CD4-positive, alpha-beta memory T cell (primary cell): ENCODE results near the gene SCUBE2. TPM values are rescaled to one million over a fixed set of nuclear protein-coding genes. Genes with fewer than 3 reads are reported as not detected.

ENCODE experiments used
- CTCF ChIA-PET: fragments of 350-600 bp; sonication (Branson Sonifier 250); formaldehyde crosslinking; loops from one replicate; lab custom pipeline; 2021; ENCODE audit warnings: inconsistent platforms; ENCODE audit not compliant: partially characterized antibody; lab: Charles Lee
- POLR2A ChIA-PET: fragments of 350-600 bp; sonication (Branson Sonifier 250); formaldehyde crosslinking; loops from one replicate; lab custom pipeline; 2021; ENCODE audit not compliant: partially characterized antibody; lab: Charles Lee
- DNase-seq, 5 donors: peaks; one replicate each; pipeline versions ENCODE4 v3.0.0 to v3.0.0-alpha.2; 2020 to 2022; ENCODE audit warnings: mixed read lengths in 1 of 5
- H3K27ac ChIP-seq: one replicate; pipeline ENCODE4 v1.7.0; 2013; ENCODE audit warnings: low read depth, low read length
- H3K27me3 ChIP-seq: 2 replicates; pipeline ENCODE4 v1.7.0; 2013; ENCODE audit warnings: mild to moderate bottlenecking, low read length, moderate library complexity; ENCODE audit not compliant: insufficient read depth
- H3K36me3 ChIP-seq: 2 replicates; pipeline ENCODE4 v1.7.0; 2013; ENCODE audit warnings: mild to moderate bottlenecking, low read length, moderate library complexity; ENCODE audit not compliant: insufficient read depth
- H3K4me1 ChIP-seq: 2 replicates; pipeline ENCODE4 v1.7.0; 2013; ENCODE audit warnings: mild to moderate bottlenecking, low read length, moderate library complexity; ENCODE audit not compliant: insufficient read depth
- H3K4me3 ChIP-seq, 2 donors: one replicate each; pipeline ENCODE4 v1.7.0; 2013; ENCODE audit warnings: low read length in 2 of 2, mild to moderate bottlenecking in 1 of 2
- H3K9me3 ChIP-seq, 2 donors: one replicate each; pipeline ENCODE4 v1.7.0; 2013; ENCODE audit warnings: low read length in 2 of 2, control low read depth in 1 of 2; ENCODE audit not compliant: control insufficient read depth in 1 of 2
- H3K27ac Mint-ChIP-seq, 7 donors: one replicate each; pipeline ENCODE4 v1.8.0; 2020 to 2021; ENCODE audit warnings: mixed read lengths in 7 of 7, mild to moderate bottlenecking in 6 of 7, inconsistent platforms in 3 of 7, moderate library complexity in 3 of 7
- H3K27me3 Mint-ChIP-seq, 2 donors: one replicate each; pipeline ENCODE4 v1.8.0; 2020 to 2021; ENCODE audit warnings: mixed read lengths in 2 of 2
- H3K36me3 Mint-ChIP-seq, 2 donors: one replicate each; pipeline ENCODE4 v1.8.0; 2020 to 2021; ENCODE audit warnings: mixed read lengths in 2 of 2, inconsistent platforms in 1 of 2, mild to moderate bottlenecking in 1 of 2
- H3K4me1 Mint-ChIP-seq, 4 donors: one replicate each; pipeline ENCODE4 v1.8.0; 2020 to 2021; ENCODE audit warnings: mixed read lengths in 4 of 4, mild to moderate bottlenecking in 1 of 4
- H3K4me3 Mint-ChIP-seq, 8 donors: one replicate each; pipeline ENCODE4 v1.8.0; 2020 to 2021; ENCODE audit warnings: mixed read lengths in 8 of 8, mild to moderate bottlenecking in 7 of 8, moderate library complexity in 6 of 8, inconsistent platforms in 3 of 8
- H3K9me3 Mint-ChIP-seq, 8 donors: one replicate each; pipeline ENCODE4 v1.8.0; 2020 to 2021; ENCODE audit warnings: mixed read lengths in 8 of 8, mild to moderate bottlenecking in 5 of 8, inconsistent platforms in 3 of 8, moderate library complexity in 1 of 8
- intact Hi-C: fragments of 100-400 bp; cut with micrococcal nuclease; formaldehyde crosslinking; loops from one replicate; pipeline ENCODE4 v1.15.1; 2023
- polyA plus RNA-seq, 2 donors: library from polyadenylated mRNA; unstranded; fragments of 300-500 nt; fragmentation: Illumina TruSeq; gene quantifications; one replicate each; pipeline ENCODE4 v1.2.3, GENCODE V29; 2021
- total RNA-seq, 2 experiments: library from RNA; stranded (reverse); gene quantifications; one replicate each; pipeline ENCODE4 v1.2.3, GENCODE V29; 2021

Gene SCUBE2
- total and polyA plus RNA-seq, 4 experiments from 2014 or later, result 0.64 TPM; not detected in 3

- no peak overlapping the region for H3K27ac ChIP-seq
- ChIA-PET POLR2A (no interaction called here), CTCF (interaction anchor here (1.1 to 2.4 kb wide), 4 partner anchors 9 to 481 kb away, joined by 3 to 12 read pairs (median 6); no protein-coding TSS in a partner anchor)
- DNase-seq, result no peak
- Mint-ChIP-seq H3K4me1 (no peaks in the 10 kb centered on the region), H3K27me3 (peaks cover 5 to 7% of the 10 kb centered on the region in 2 donors), H3K4me3 (no peak overlapping the region), H3K36me3 (no peaks in the 10 kb centered on the region), H3K27ac (no peak overlapping the region), H3K9me3 (no peaks in the 10 kb centered on the region)
- no peaks in the 10 kb centered on the region for H3K4me1 ChIP-seq
- H3K9me3 ChIP-seq, result no peaks in the 10 kb centered on the region
- H3K36me3 ChIP-seq, result no peaks in the 10 kb centered on the region
- intact Hi-C loops, result no loop called here
- H3K4me3 ChIP-seq, result no peak overlapping the region
- H3K27me3 ChIP-seq, result no peaks in the 10 kb centered on the region
Observed at GRCh38 chr11:9025101-9025850, 66.1 kb downstream of the SCUBE2 start.

DNA sequence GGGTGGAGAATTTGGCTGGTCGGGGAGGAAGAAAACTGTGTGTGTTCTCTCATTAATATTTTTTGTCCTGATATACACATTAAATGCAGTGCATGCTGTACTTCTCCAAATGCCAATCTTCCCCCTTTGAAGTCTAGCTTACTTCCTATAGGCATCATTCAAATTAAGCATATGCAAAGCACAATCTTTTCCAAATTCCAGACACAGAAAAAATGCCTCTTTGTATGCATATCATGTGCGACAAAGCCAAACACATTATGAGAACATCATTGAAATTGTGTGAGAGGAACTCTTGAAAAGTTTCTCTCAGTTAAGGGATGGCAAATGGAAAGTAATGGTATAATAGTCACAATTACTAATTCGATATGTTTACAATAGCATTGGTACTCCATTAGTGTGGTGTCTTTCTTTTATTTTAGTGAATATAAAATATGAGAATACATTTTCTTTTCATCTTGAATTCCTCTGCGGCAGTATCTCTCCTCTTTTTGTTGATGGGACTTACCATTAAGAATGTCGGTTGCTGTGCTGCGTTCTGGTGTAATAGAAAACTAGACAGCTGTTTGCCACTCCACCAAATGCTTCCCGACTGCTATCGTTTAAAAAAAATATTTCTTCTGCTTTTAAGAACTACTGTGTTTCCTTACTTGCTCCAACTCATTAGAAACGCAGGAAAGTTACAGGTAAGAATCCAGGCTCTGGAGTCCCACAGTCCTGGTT, 68.3 kb downstream of the SCUBE2 start:
- no peak overlapping the region for H3K27ac Mint-ChIP-seq
- H3K9me3 Mint-ChIP-seq, result no peaks in the 10 kb centered on the region
- H3K4me1 Mint-ChIP-seq, result peaks cover 3 to 6% (median 5%) of the 10 kb centered on the region in 4 donors
- Histone ChIP-seq H3K27me3 (no peaks in the 10 kb centered on the region), H3K4me1 (peaks cover under 1% of the 10 kb centered on the region), H3K36me3 (no peaks in the 10 kb centered on the region), H3K9me3 (no peaks in the 10 kb centered on the region), H3K27ac (no peak overlapping the region), H3K4me3 (no peak overlapping the region)
- no peak for DNase-seq
- intact Hi-C loops, result no loop called here
- ChIA-PET POLR2A (no interaction called here), CTCF (interaction anchor here (1.1 to 1.2 kb wide), 2 partner anchors 10 to 12 kb away, joined by 3 read pairs; no protein-coding TSS in a partner anchor)
- no peaks in the 10 kb centered on the region for H3K36me3 Mint-ChIP-seq
- peaks cover 5 to 7% of the 10 kb centered on the region in 2 donors for H3K27me3 Mint-ChIP-seq
- no peak overlapping the region for H3K4me3 Mint-ChIP-seq

DNA sequence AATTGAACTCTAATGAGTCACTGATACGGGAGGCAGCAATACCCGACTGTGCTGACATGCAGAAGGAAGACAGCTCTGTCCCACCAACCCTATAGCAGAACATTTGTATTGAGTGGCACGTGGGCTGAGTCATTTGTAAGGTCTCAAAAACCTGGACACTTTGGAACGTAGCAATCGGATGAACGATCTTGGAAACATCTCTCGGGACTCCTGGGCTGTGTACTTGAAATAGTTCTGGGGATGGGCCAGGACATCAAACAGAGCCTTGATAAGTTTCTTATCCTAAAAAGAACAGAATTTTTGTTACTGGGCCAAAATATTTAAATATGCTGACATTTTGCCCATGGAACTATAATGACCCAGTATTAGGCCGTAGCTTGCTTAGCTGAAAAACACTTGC, 70.5 kb downstream of the SCUBE2 start:
- Histone ChIP-seq H3K4me3 (no peak overlapping the region), H3K27me3 (no peaks in the 10 kb centered on the region), H3K4me1 (peaks cover 20% of the 10 kb centered on the region), H3K36me3 (no peaks in the 10 kb centered on the region), H3K9me3 (no peaks in the 10 kb centered on the region), H3K27ac (no peak overlapping the region)
- H3K9me3 Mint-ChIP-seq, result no peaks in the 10 kb centered on the region
- H3K27ac Mint-ChIP-seq, result no peak overlapping the region
- ChIA-PET POLR2A (no interaction called here), CTCF (interaction anchor here (0.7 to 10.0 kb wide), 2 partner anchors 117 to 486 kb away, joined by 3 to 187 read pairs; no protein-coding TSS in a partner anchor)
- intact Hi-C loops, result no loop called here
- H3K36me3 Mint-ChIP-seq, result no peaks in the 10 kb centered on the region
- peaks cover 18 to 28% (median 23%) of the 10 kb centered on the region in 4 donors for H3K4me1 Mint-ChIP-seq
- H3K27me3 Mint-ChIP-seq, result peaks cover 5% of the 10 kb centered on the region in 2 donors
- no peak for DNase-seq
- no peak overlapping the region for H3K4me3 Mint-ChIP-seq

GRCh38 chr11:9019861-9020260, 71.5 kb downstream of the SCUBE2 start:
- H3K4me3 Mint-ChIP-seq, result no peak overlapping the region
- Histone ChIP-seq H3K27me3 (no peaks in the 10 kb centered on the region), H3K4me1 (peaks cover 20% of the 10 kb centered on the region), H3K4me3 (no peak overlapping the region), H3K27ac (no peak overlapping the region), H3K9me3 (no peaks in the 10 kb centered on the region), H3K36me3 (no peaks in the 10 kb centered on the region)
- DNase-seq, result no peak
- no peaks in the 10 kb centered on the region for H3K36me3 Mint-ChIP-seq
- no peaks in the 10 kb centered on the region for H3K9me3 Mint-ChIP-seq
- intact Hi-C loops, result loop anchor here (5.0 kb wide), 1 partner anchor 108 kb away; the partner anchor contains the start of gene AKIP1
- POLR2A ChIA-PET, result no interaction called here
- no peak overlapping the region for H3K27ac Mint-ChIP-seq
- peaks cover 5% of the 10 kb centered on the region in 2 donors for H3K27me3 Mint-ChIP-seq
- peaks cover 18 to 37% (median 25%) of the 10 kb centered on the region in 4 donors for H3K4me1 Mint-ChIP-seq
- CTCF ChIA-PET, result interaction anchor here (10.0 kb wide), 1 partner anchor 118 kb away, joined by 187 read pairs; no protein-coding TSS in a partner anchor

DNA sequence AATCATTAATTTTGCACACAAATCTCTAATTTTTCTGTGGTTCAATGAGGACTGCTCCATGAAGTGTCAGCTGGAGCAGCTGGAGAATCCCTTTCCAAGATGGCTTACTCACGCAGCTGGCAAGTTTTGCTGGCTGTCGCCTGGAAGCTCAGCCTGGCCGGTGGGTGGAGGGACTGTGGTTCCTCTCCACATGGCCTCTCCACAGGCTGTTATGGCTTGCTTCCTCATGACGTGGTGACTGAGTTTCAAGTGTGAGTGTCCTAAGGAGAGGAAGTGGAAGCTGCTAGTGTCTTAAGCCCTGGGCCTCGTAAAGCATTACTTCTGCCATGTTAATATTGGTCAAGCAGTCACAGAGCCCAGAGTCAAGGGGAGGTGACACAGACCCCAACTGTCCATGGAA, 73.6 kb downstream of the SCUBE2 start:
- ChIA-PET POLR2A (interaction anchor here (1.0 to 1.5 kb wide), 2 partner anchors 120 to 334 kb away, joined by 3 to 4 read pairs; no protein-coding TSS in a partner anchor), CTCF (interaction anchor here (0.9 to 10.0 kb wide), 8 partner anchors 11 to 489 kb away, joined by 3 to 187 read pairs (median 25); partner anchors contain the start of gene NRIP3)
- no peaks in the 10 kb centered on the region for H3K36me3 Mint-ChIP-seq
- no peak overlapping the region for H3K4me3 ChIP-seq
- no peaks in the 10 kb centered on the region for H3K9me3 ChIP-seq
- peaks cover 1 to 3% of the 10 kb centered on the region in 2 donors for H3K27me3 Mint-ChIP-seq
- intact Hi-C loops, result loop anchor here (5.0 kb wide), 1 partner anchor 105 kb away; the partner anchor contains the start of gene AKIP1
- no peak overlapping the region for H3K27ac ChIP-seq
- H3K4me1 Mint-ChIP-seq, result peaks cover 18 to 37% (median 25%) of the 10 kb centered on the region in 4 donors
- no peaks in the 10 kb centered on the region for H3K27me3 ChIP-seq
- H3K4me1 ChIP-seq, result peaks cover 20% of the 10 kb centered on the region
- peak overlapping the region in 4 of 8 donors; percentile 11 to 70 (median 36) for H3K4me3 Mint-ChIP-seq
- no peaks in the 10 kb centered on the region for H3K9me3 Mint-ChIP-seq
- peak overlapping the region in 1 of 7 donors; percentile 71 for H3K27ac Mint-ChIP-seq
- no peaks in the 10 kb centered on the region for H3K36me3 ChIP-seq
- DNase-seq, result no peak

GRCh38 chr11:9016916-9017642, 74.3 kb downstream of the SCUBE2 start:
- Histone ChIP-seq H3K4me3 (no peak overlapping the region), H3K36me3 (no peaks in the 10 kb centered on the region), H3K9me3 (no peaks in the 10 kb centered on the region), H3K27me3 (no peaks in the 10 kb centered on the region), H3K27ac (no peak overlapping the region), H3K4me1 (peaks cover 20% of the 10 kb centered on the region)
- ChIA-PET CTCF (interaction anchor here (0.9 to 10.0 kb wide), 20 partner anchors 8 to 489 kb away, joined by 3 to 187 read pairs (median 6); partner anchors contain the start of genes NRIP3 and TMEM9B), POLR2A (interaction anchor here (1.0 to 1.5 kb wide), 3 partner anchors 10 to 334 kb away, joined by 3 to 4 read pairs (median 4); no protein-coding TSS in a partner anchor)
- intact Hi-C loops, result loop anchor here (5.0 kb wide), 1 partner anchor 105 kb away; the partner anchor contains the start of gene AKIP1
- H3K27me3 Mint-ChIP-seq, result peaks cover 0 to 2% of the 10 kb centered on the region in 2 donors
- no peaks in the 10 kb centered on the region for H3K36me3 Mint-ChIP-seq
- no peak for DNase-seq
- H3K27ac Mint-ChIP-seq, result peak overlapping the region in 2 of 7 donors; percentile 23 to 71
- no peaks in the 10 kb centered on the region for H3K9me3 Mint-ChIP-seq
- H3K4me3 Mint-ChIP-seq, result peak overlapping the region in 5 of 8 donors; percentile 11 to 70 (median 40)
- peaks cover 18 to 37% (median 25%) of the 10 kb centered on the region in 4 donors for H3K4me1 Mint-ChIP-seq
